Liver (tissue), 9 donors: Measurements from ENCODE around the gene PCSK6. TPM values are rescaled to one million over a fixed set of nuclear protein-coding genes. Genes with fewer than 3 reads are reported as not detected.

ENCODE experiments used
- DNase-seq: peaks from one replicate; pipeline ENCODE4 v3.0.0-alpha.2; 2017; ENCODE audit warnings: low spot score
- H3K27ac ChIP-seq, 2 donors: one replicate each; pipeline ENCODE4 v1.7.0; 2013; ENCODE audit warnings: inconsistent platforms in 2 of 2, low read length in 2 of 2, control low read depth in 1 of 2, low read depth in 1 of 2, mild to moderate bottlenecking in 1 of 2
- H3K27me3 ChIP-seq, 4 donors: one replicate each; pipeline versions ENCODE4 v1.6.1 to v1.7.0; 2013; ENCODE audit warnings: low read length in 3 of 4, inconsistent platforms in 1 of 4, mild to moderate bottlenecking in 1 of 4, moderate library complexity in 1 of 4; ENCODE audit not compliant: control insufficient read depth in 4 of 4, insufficient read depth in 4 of 4
- H3K36me3 ChIP-seq, 4 donors: one replicate each; pipeline versions ENCODE4 v1.6.1 to v1.7.0; 2013; ENCODE audit warnings: low read length in 3 of 4, mild to moderate bottlenecking in 3 of 4, low read depth in 1 of 4, moderate library complexity in 1 of 4; ENCODE audit not compliant: control insufficient read depth in 4 of 4, insufficient read depth in 3 of 4
- H3K4me1 ChIP-seq, 4 donors: one replicate each; pipeline versions ENCODE4 v1.6.1 to v1.7.0; 2013; ENCODE audit warnings: low read length in 3 of 4, mild to moderate bottlenecking in 3 of 4, moderate library complexity in 1 of 4; ENCODE audit not compliant: control insufficient read depth in 4 of 4, insufficient read depth in 4 of 4
- H3K4me3 ChIP-seq, 3 donors: one replicate each; pipeline versions ENCODE4 v1.6.1 to v1.7.0; 2013; ENCODE audit warnings: low read length in 3 of 3, control low read depth in 1 of 3, low read depth in 1 of 3, mild to moderate bottlenecking in 1 of 3
- H3K9ac ChIP-seq, 2 donors: one replicate each; pipeline ENCODE4 v1.7.0; 2013; ENCODE audit warnings: low read length in 2 of 2, mild to moderate bottlenecking in 2 of 2, moderate library complexity in 2 of 2, control low read depth in 1 of 2, low read depth in 1 of 2
- H3K9me3 ChIP-seq, 4 donors: one replicate each; pipeline versions ENCODE4 v1.6.1 to v1.7.0; 2013; ENCODE audit warnings: low read length in 3 of 4; ENCODE audit not compliant: control insufficient read depth in 4 of 4
- EGR1 ChIP-seq, 2 donors: IDR thresholded peaks; 2 replicates each; pipeline ENCODE4 v1.6.1; 2016 to 2018; ENCODE audit warnings: antibody characterized with exemption in 2 of 2, low read depth in 2 of 2
- FOXA1 ChIP-seq: IDR thresholded peaks from 2 replicates; pipeline ENCODE4 v1.6.1; 2016; ENCODE audit warnings: antibody characterized with exemption
- GABPA ChIP-seq, 2 donors: IDR thresholded peaks in 1 of 2; conservative IDR thresholded peaks in 1 of 2; 2 replicates each; pipeline ENCODE4 v1.6.1; 2016; ENCODE audit warnings: antibody characterized with exemption in 2 of 2, mild to moderate bottlenecking in 1 of 2, moderate library complexity in 1 of 2
- HNF4A ChIP-seq, 2 donors: conservative IDR thresholded peaks; 2 replicates each; pipeline ENCODE4 v1.6.1; 2016; ENCODE audit warnings: antibody characterized with exemption in 2 of 2, mild to moderate bottlenecking in 2 of 2
- HNF4G ChIP-seq: IDR thresholded peaks from 2 replicates; pipeline ENCODE4 v1.6.1; 2016; ENCODE audit warnings: antibody characterized with exemption
- JUND ChIP-seq, 2 donors: IDR thresholded peaks; 2 replicates each; pipeline ENCODE4 v1.6.1; 2016; ENCODE audit warnings: antibody characterized with exemption in 2 of 2
- RAD21 ChIP-seq, 2 donors: IDR thresholded peaks; 2 replicates each; pipeline ENCODE4 v1.6.1; 2016; ENCODE audit warnings: antibody characterized with exemption in 2 of 2, mild to moderate bottlenecking in 2 of 2
- RXRA ChIP-seq, 2 donors: IDR thresholded peaks; 2 replicates each; pipeline ENCODE4 v1.6.1; 2017 to 2018; ENCODE audit warnings: antibody characterized with exemption in 2 of 2, mild to moderate bottlenecking in 1 of 2
- SP1 ChIP-seq: IDR thresholded peaks from 2 replicates; pipeline ENCODE4 v1.6.1; 2018; ENCODE audit warnings: antibody characterized with exemption, mild to moderate bottlenecking
- TAF1 ChIP-seq: conservative IDR thresholded peaks from 2 replicates; pipeline ENCODE4 v1.6.1; 2016; ENCODE audit warnings: antibody characterized with exemption, mild to moderate bottlenecking
- YY1 ChIP-seq: IDR thresholded peaks from 2 replicates; pipeline ENCODE4 v1.6.1; 2016; ENCODE audit warnings: antibody characterized with exemption, mild to moderate bottlenecking
- WGBS: extraction: QIAGEN DNeasy Blood & Tissue Kit; methylation state at CpG from one replicate; pipeline ENCODE4 v1.1.7; 2013; 5-methylcytosine and 5-hydroxymethylcytosine counted together
- polyA plus RNA-seq, 2 donors: library from polyadenylated mRNA; stranded (reverse) in 1 of 2; unstranded in 1 of 2; fragments of 200-250 nt in 1 of 2; fragments of >200 nt in 1 of 2; fragmentation: Nextera tagmentation in 1 of 2; extraction: Ambion mirVana in 1 of 2; gene quantifications; one replicate each; pipeline versions ENCODE4 v1.2.1 to v1.2.3, GENCODE V29; 2013 to 2015
- total RNA-seq, 2 donors: library from RNA; depleted of rRNA; stranded (reverse); fragments of >200 nt; gene quantifications; one replicate each; pipeline ENCODE4 v1.2.3, GENCODE V29; 2014
- TF ChIP-seq, protein P1 (sequence below): IDR thresholded peaks from 2 replicates; pipeline ENCODE4 v1.6.1; 2016; ENCODE audit warnings: antibody characterized with exemption
- TF ChIP-seq, protein P2 (sequence below): fragments of 150-350 bp; IDR thresholded peaks from 2 replicates; pipeline ENCODE4 v1.5.1; 2017; ENCODE audit warnings: improper control_type of control experiment, low read depth, low read length; ENCODE audit not compliant: missing input control
- TF ChIP-seq, protein P3 (sequence below): IDR thresholded peaks from 2 replicates; pipeline ENCODE4 v1.6.1; 2016; ENCODE audit warnings: antibody characterized with exemption, mild to moderate bottlenecking
- donor health status: healthy.
- donor health status: healthy.
- donor health status: healthy.
- donor health status: healthy.
- donor health status: healthy.

PCSK6 gene
- total and polyA plus RNA-seq, 4 donors: 94.8 to 398 (median 168) TPM

DNA sequence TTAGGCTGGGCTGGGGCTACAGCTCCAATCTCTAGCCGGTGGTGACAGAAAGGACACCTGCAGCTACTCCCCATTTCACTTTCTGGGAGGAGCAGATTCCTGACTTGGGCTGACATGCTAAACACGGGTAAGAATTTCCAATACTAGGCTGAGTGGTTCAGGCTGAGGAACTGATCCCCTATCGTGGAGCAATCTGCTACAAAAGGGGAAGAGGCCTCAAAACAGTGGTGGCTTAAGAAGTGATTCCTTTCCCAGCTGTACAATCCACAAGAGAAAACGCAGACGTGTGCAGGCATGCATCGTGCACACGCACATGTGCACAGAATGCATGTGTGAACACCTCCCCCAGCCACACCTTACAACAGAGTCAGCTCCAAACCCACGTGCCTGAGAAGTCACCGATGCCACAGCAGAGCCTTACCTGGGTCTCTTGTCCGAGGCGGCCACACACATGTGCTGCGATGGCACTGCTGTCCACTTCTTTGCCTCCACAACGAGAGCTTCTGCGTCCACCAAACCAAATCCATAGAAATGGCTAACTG is 107.8 kb downstream of the PCSK6 start:
- no peak overlapping the region for H3K4me3 ChIP-seq
- TF ChIP-seq TAF1 (no peak), FOXA1 (no peak), RAD21 (IDR thresholded peaks at IDR 0.05) (no peak), JUND (IDR thresholded peaks at IDR 0.05) (no peak), RXRA (IDR thresholded peaks at IDR 0.05) (no peak), YY1 (no peak), SP1 (no peak), GABPA (IDR thresholded peaks at IDR 0.05 in 1 of 2, conservative IDR thresholded peaks at IDR 0.05 in 1 of 2) (no peak), HNF4G (no peak), HNF4A (conservative IDR thresholded peaks at IDR 0.05) (no peak)
- TF ChIP-seq, protein P1, sequence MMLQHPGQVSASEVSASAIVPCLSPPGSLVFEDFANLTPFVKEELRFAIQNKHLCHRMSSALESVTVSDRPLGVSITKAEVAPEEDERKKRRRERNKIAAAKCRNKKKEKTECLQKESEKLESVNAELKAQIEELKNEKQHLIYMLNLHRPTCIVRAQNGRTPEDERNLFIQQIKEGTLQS: no peak
- TF ChIP-seq, protein P2, sequence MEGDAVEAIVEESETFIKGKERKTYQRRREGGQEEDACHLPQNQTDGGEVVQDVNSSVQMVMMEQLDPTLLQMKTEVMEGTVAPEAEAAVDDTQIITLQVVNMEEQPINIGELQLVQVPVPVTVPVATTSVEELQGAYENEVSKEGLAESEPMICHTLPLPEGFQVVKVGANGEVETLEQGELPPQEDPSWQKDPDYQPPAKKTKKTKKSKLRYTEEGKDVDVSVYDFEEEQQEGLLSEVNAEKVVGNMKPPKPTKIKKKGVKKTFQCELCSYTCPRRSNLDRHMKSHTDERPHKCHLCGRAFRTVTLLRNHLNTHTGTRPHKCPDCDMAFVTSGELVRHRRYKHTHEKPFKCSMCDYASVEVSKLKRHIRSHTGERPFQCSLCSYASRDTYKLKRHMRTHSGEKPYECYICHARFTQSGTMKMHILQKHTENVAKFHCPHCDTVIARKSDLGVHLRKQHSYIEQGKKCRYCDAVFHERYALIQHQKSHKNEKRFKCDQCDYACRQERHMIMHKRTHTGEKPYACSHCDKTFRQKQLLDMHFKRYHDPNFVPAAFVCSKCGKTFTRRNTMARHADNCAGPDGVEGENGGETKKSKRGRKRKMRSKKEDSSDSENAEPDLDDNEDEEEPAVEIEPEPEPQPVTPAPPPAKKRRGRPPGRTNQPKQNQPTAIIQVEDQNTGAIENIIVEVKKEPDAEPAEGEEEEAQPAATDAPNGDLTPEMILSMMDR: no peak
- H3K36me3 ChIP-seq: peaks cover 5 to 54% (median 28%) of the 10 kb centered on the region in 4 donors
- no peak overlapping the region for H3K9ac ChIP-seq
- H3K9me3 ChIP-seq: no peaks in the 10 kb centered on the region
- no peaks in the 10 kb centered on the region for H3K27me3 ChIP-seq
- peaks cover 5 to 47% (median 33%) of the 10 kb centered on the region in 4 donors for H3K4me1 ChIP-seq
- H3K27ac ChIP-seq: no peak overlapping the region
- DNase-seq: no peak
- 81% methylated on average over 14 of the region's 14 CpGs for WGBS

DNA sequence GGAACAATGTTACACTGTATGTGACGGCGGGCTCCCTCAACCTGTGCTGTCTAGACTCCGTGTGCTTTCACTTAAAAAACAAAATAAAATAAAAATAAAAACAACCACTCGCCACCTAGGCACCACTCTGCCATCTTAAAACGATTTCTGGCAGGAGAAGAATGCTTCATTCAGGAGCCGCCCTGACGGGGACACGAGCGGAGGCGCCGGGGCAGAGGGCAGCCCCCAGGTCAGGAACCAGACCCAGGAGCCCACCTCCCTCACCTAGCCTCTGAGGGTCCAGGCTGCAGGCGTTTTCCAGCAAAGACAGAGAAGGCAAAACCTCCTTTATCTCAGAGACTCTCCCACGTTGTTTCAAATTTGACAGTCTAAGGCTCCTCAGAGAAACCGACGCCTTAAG is 109.4 kb downstream of the PCSK6 start:
- no peak for DNase-seq
- TF ChIP-seq, protein P2: no peak
- TF ChIP-seq EGR1 (IDR thresholded peaks at IDR 0.05; ENCODE audit: low read depth in 2 of 2) (no peak), HNF4A (conservative IDR thresholded peaks at IDR 0.05) (no peak), TAF1 (no peak)
- TF ChIP-seq, protein P3, sequence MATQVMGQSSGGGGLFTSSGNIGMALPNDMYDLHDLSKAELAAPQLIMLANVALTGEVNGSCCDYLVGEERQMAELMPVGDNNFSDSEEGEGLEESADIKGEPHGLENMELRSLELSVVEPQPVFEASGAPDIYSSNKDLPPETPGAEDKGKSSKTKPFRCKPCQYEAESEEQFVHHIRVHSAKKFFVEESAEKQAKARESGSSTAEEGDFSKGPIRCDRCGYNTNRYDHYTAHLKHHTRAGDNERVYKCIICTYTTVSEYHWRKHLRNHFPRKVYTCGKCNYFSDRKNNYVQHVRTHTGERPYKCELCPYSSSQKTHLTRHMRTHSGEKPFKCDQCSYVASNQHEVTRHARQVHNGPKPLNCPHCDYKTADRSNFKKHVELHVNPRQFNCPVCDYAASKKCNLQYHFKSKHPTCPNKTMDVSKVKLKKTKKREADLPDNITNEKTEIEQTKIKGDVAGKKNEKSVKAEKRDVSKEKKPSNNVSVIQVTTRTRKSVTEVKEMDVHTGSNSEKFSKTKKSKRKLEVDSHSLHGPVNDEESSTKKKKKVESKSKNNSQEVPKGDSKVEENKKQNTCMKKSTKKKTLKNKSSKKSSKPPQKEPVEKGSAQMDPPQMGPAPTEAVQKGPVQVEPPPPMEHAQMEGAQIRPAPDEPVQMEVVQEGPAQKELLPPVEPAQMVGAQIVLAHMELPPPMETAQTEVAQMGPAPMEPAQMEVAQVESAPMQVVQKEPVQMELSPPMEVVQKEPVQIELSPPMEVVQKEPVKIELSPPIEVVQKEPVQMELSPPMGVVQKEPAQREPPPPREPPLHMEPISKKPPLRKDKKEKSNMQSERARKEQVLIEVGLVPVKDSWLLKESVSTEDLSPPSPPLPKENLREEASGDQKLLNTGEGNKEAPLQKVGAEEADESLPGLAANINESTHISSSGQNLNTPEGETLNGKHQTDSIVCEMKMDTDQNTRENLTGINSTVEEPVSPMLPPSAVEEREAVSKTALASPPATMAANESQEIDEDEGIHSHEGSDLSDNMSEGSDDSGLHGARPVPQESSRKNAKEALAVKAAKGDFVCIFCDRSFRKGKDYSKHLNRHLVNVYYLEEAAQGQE: no peak
- TF ChIP-seq, protein P1: no peak
- H3K27me3 ChIP-seq: no peaks in the 10 kb centered on the region
- H3K4me1 ChIP-seq: peaks cover 7 to 63% (median 47%) of the 10 kb centered on the region in 4 donors
- 95% methylated on average over 15 of the region's 15 CpGs for WGBS
- no peak overlapping the region for H3K9ac ChIP-seq
- no peak overlapping the region for H3K4me3 ChIP-seq
- no peak overlapping the region for H3K27ac ChIP-seq
- H3K9me3 ChIP-seq: no peaks in the 10 kb centered on the region
- peaks cover 3 to 38% (median 18%) of the 10 kb centered on the region in 4 donors for H3K36me3 ChIP-seq
